Ovary (tissue), 9 donors: ENCODE results near the gene RYR3. TPM values are rescaled to one million over a fixed set of nuclear protein-coding genes. Genes with fewer than 3 reads are reported as not detected.

ENCODE experiments used
- DNase-seq, 5 donors: peaks; one replicate each; pipeline ENCODE4 v3.0.0-alpha.2; 2019 to 2020
- H3K27ac ChIP-seq, 2 donors: fragments of 200-600 bp; one replicate each; pipeline versions ENCODE4 v1.5.1 to v1.8.0; 2019 to 2022
- H3K27me3 ChIP-seq: fragments of 200-600 bp; one replicate; pipeline ENCODE4 v1.8.0; 2022
- H3K36me3 ChIP-seq: fragments of 200-600 bp; sonication (generic); one replicate; pipeline ENCODE4 v1.5.1; 2019
- H3K4me1 ChIP-seq: one replicate; pipeline ENCODE4 v1.8.1; 2013; ENCODE audit warnings: mild to moderate bottlenecking, moderate library complexity; ENCODE audit not compliant: insufficient read depth
- H3K4me3 ChIP-seq: fragments of 200-600 bp; sonication (generic); one replicate; pipeline ENCODE4 v1.5.1; 2017
- H3K9me3 ChIP-seq, 2 donors: fragments of 200-600 bp in 1 of 2; sonication (generic) in 1 of 2; one replicate each; pipeline versions ENCODE4 v1.5.1 to v1.8.1; 2013 to 2019; ENCODE audit warnings: mild to moderate bottlenecking in 1 of 2, moderate library complexity in 1 of 2
- CTCF ChIP-seq, 3 donors: fragments of 450-650 bp in 2 of 3; fragments of 200-600 bp in 1 of 3; IDR thresholded peaks; one replicate each; pipeline versions ENCODE4 v1.5.1 to v1.8.0; 2016 to 2022; ENCODE audit warnings: antibody characterized with exemption in 3 of 3, mild to moderate bottlenecking in 1 of 3
- EP300 ChIP-seq: sonication (generic); formaldehyde crosslinking; IDR thresholded peaks from one replicate; pipeline ENCODE4 v1.6.1; 2017; ENCODE audit warnings: antibody characterized with exemption
- POLR2A ChIP-seq: fragments of 450-650 bp; IDR thresholded peaks from one replicate; pipeline ENCODE4 v1.6.1; 2017; ENCODE audit warnings: antibody characterized with exemption, mild to moderate bottlenecking, moderate library complexity
- WGBS, 3 donors: extraction: QIAGEN DNeasy Blood & Tissue Kit in 1 of 3; methylation state at CpG; one replicate each; pipeline versions ENCODE4 v1.1.5 to v1.1.7; 2013 to 2017; 5-methylcytosine and 5-hydroxymethylcytosine counted together
- intact Hi-C, 4 donors: fragments of 100-400 bp; cut with DNase I; formaldehyde crosslinking; loops; one replicate each; pipeline versions ENCODE4 v1.11.0 to v1.15.1; 2022 to 2023
- polyA plus RNA-seq, 2 donors: library from polyadenylated mRNA; stranded (reverse); fragments of 200-250 nt in 1 of 2; fragments of 350-450 nt in 1 of 2; fragmentation: Illumina TruSeq in 1 of 2; extraction: RNeasy Lipid Tissue Mini Kit (QIAGEN cat#74804) in 1 of 2; gene quantifications; one replicate each; pipeline ENCODE4 v1.2.3, GENCODE V29; 2013 to 2014
- total RNA-seq, 7 donors: library from RNA; depleted of rRNA in 2 of 7; stranded (reverse); fragments of >200 nt in 2 of 7; fragmentation: NEBNext Ultra II Directional in 3 of 7; extraction: Animal tissue kit (Norgen Biotek cat#: 25700) in 3 of 7; gene quantifications; one replicate each; pipeline versions ENCODE4 v1.1.0 to v1.2.4, GENCODE V29; 2016 to 2023
- donor health status: DM: no; HTN: no; CAD: no; lungs with moderate emphysema.
- donor health status: DM: no; HTN: no; CAD: no.
- donor health status: Bipolar disorder and iron deficiency.
- donor health status: DM: yes; HTN: yes; CAD: no.
- donor health status: DM: no; HTN: no; CAD: no.
- donor health status: DM: yes; HTN: yes; CAD: no.

RYR3 gene
- total and polyA plus RNA-seq, 9 donors: 0.52 to 6.0 (median 0.96) TPM

DNA sequence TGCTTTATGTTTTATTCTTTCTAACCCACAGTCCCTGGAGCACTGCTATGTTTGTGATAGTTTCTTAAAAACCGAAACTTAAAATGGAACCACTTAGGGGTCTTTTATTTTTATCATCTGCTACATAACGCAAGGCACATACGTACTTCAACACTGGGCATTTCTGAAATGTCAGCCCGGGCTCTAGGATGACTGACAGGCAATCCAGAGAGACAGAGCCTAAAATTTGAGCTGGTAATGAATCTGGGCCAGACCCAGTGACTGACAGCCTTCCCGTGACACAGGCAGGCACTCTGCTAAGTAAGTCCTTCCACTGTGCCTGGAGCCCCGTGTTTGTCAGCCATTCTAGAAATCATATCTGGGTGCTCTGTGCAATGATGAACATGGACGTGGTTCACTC lies 84.6 kb downstream of the RYR3 start:
- Histone ChIP-seq H3K9me3 (no peaks in the 10 kb centered on the region), H3K27ac (no peak overlapping the region), H3K4me3 (no peak overlapping the region), H3K4me1 (no peaks in the 10 kb centered on the region), H3K36me3 (no peaks in the 10 kb centered on the region), H3K27me3 (no peaks in the 10 kb centered on the region)
- no peak for TF ChIP-seq CTCF (IDR thresholded peaks at IDR 0.05)
- TF ChIP-seq POLR2A: no peak
- TF ChIP-seq EP300: no peak
- WGBS, 3 donors: 75 to 87% (median 82%) methylated on average over 7 of the region's 7 CpGs
- DNase-seq: no peak
- intact Hi-C loops: no loop called here

DNA sequence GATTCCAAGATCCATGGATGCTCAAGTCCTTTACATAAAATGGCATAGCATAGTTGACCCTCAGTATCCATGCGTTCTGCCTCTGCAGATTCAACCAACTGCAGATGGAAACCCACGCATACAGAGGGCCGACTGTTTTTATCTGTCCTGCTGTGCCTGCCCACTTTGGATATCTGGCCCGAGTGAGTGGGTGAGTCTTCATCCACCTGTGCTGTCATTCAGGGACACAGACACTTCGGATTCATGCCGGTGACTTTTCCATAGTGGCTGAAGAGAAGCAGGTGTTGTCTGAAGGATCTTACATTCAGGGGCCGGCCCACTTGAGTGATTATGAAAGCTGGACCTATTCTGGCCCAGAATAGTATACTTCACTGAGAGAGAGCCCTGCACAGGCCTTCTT lies 85.1 kb downstream of the RYR3 start:
- intact Hi-C loops: no loop called here
- WGBS, 3 donors: 74 to 81% (median 81%) methylated on average over 7 of the region's 7 CpGs
- Histone ChIP-seq H3K27me3 (no peaks in the 10 kb centered on the region), H3K27ac (no peak overlapping the region), H3K4me1 (no peaks in the 10 kb centered on the region), H3K9me3 (no peaks in the 10 kb centered on the region), H3K4me3 (no peak overlapping the region), H3K36me3 (no peaks in the 10 kb centered on the region)
- no peak for TF ChIP-seq POLR2A
- TF ChIP-seq EP300: no peak
- no peak for TF ChIP-seq CTCF (IDR thresholded peaks at IDR 0.05)
- DNase-seq: no peak

DNA sequence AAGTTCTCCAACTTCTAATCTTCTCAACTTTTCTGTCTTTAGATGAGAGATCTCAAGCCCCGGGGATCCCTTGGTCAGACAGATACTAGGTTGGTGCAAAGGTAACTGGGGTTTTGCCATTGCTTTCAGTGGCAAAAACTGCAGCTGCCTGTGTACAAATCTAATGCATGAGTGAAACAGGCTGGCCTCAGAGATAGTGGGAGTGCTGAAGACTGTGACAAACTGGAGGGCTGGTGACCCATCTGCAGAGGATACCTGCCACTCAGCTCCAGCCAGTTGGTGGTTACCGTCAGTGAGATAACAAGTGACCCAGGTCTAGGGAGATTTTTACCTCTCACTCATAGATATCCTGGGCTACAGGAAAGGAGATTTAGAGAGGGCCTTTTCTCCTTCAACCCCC lies 85.7 kb downstream of the RYR3 start:
- no peak overlapping the region for H3K27ac ChIP-seq
- no peak overlapping the region for H3K4me3 ChIP-seq
- no peak for TF ChIP-seq POLR2A
- no peak for TF ChIP-seq EP300
- no peak for TF ChIP-seq CTCF (IDR thresholded peaks at IDR 0.05)
- 61 to 70% (median 64%) methylated on average over 2 of the region's 2 CpGs for WGBS, 3 donors
- no peaks in the 10 kb centered on the region for H3K9me3 ChIP-seq
- no peak for DNase-seq
- intact Hi-C loops: no loop called here
- H3K36me3 ChIP-seq: no peaks in the 10 kb centered on the region
- H3K4me1 ChIP-seq: no peaks in the 10 kb centered on the region
- H3K27me3 ChIP-seq: no peaks in the 10 kb centered on the region

DNA sequence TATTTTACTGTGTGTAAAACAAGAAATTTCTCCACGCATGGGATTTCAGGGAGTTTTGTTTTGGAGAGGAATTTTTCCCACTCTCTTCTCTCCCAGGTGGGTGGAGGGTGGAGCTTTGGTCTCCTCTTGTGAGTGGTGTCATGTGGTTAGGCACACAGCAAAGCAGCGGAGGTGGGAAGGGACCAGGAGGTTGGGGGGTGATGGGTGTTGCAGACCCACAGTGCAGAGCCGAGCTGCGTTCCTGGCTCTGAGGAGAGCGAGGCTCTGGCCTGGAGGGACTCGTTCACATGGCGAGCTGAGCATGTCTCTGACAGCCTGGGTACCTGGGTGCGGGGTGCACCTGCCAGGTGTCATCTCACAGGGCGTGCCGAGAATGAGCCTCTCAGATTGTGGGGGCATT lies 87.8 kb downstream of the RYR3 start:
- Histone ChIP-seq H3K27ac (no peak overlapping the region), H3K36me3 (no peaks in the 10 kb centered on the region), H3K4me3 (no peak overlapping the region), H3K27me3 (no peaks in the 10 kb centered on the region), H3K4me1 (no peaks in the 10 kb centered on the region), H3K9me3 (no peaks in the 10 kb centered on the region)
- intact Hi-C loops: no loop called here
- TF ChIP-seq EP300: no peak
- no peak for TF ChIP-seq CTCF (IDR thresholded peaks at IDR 0.05)
- TF ChIP-seq POLR2A: no peak
- WGBS, 3 donors: 73 to 81% (median 79%) methylated on average over 10 of the region's 10 CpGs
- no peak for DNase-seq

DNA sequence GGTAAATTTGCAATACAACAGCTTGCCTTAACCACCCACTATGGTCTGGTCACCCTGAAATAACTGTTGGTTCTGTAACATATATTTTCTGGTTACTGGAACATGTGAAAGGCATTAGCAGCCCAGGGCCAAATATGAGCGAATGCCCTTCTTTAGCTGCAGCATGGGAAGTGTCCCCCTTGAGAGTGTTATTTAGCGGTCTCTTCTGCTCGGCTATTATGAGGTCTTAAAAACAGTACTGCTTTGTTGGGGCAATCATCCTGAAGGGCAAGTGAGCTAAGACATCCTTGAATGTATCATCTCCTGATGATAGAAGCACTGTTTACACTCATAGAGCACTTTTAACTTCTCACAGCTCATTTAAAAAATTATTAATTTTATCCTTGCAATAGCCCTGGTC lies 90.2 kb downstream of the RYR3 start:
- no peak for TF ChIP-seq EP300
- TF ChIP-seq CTCF (IDR thresholded peaks at IDR 0.05): no peak
- TF ChIP-seq POLR2A: no peak
- no peaks in the 10 kb centered on the region for H3K9me3 ChIP-seq
- no peaks in the 10 kb centered on the region for H3K27me3 ChIP-seq
- no peak overlapping the region for H3K4me3 ChIP-seq
- no peaks in the 10 kb centered on the region for H3K36me3 ChIP-seq
- H3K27ac ChIP-seq: no peak overlapping the region
- 80 to 87% (median 82%) methylated on average over 3 of the region's 3 CpGs for WGBS, 3 donors
- H3K4me1 ChIP-seq: no peaks in the 10 kb centered on the region
- no peak for DNase-seq
- intact Hi-C loops: no loop called here
